NCI-H1694 treated with DMSO at 0.1 percent for 48 hours (cell line): Measurements from ENCODE around the gene CSNK1A1.
"Not testable (repeated sequence)": the region's sequence is repeated elsewhere in the genome, so short reads cannot be mapped to it uniquely, and the experiment has no call there.

Experiments
- DNase-seq: peaks from one replicate; lab custom pipeline; 2025; lab: John Stamatoyannopoulos, UW

Gene CSNK1A1

GRCh38 chr5:149490599-149491485 is 60.4 kb downstream of the CSNK1A1 start:
- no peak for DNase-seq

GRCh38 chr5:149489605-149490037 is 61.6 kb downstream of the CSNK1A1 start:
- DNase-seq = no peak

- DNase-seq = no peak
Observed at GRCh38 chr5:149488645-149489306, 62.5 kb downstream of the CSNK1A1 start.

DNA sequence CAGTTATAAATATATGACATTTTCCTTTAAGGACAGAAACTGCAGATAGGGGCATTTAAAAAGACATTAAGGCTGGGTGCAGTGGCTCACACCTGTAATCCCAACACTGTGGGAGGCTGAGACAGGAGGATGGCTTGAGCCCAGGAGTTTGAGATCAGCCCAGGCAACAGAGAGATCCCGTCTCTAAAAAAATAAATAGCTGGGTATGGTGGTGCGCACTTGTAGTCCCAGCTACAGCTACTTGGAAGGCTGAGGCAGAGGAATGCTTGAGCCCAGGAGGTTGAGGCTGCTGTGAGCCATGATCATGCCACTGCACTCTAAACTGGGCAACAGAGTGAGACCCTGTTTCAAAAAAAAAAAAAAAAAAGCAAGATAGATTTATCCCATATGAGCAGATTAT is 63.6 kb downstream of the CSNK1A1 start:
- DNase-seq = no peak

- DNase-seq = no peak
Observed at GRCh38 chr5:149486726-149487635, 64.3 kb downstream of the CSNK1A1 start.

DNA sequence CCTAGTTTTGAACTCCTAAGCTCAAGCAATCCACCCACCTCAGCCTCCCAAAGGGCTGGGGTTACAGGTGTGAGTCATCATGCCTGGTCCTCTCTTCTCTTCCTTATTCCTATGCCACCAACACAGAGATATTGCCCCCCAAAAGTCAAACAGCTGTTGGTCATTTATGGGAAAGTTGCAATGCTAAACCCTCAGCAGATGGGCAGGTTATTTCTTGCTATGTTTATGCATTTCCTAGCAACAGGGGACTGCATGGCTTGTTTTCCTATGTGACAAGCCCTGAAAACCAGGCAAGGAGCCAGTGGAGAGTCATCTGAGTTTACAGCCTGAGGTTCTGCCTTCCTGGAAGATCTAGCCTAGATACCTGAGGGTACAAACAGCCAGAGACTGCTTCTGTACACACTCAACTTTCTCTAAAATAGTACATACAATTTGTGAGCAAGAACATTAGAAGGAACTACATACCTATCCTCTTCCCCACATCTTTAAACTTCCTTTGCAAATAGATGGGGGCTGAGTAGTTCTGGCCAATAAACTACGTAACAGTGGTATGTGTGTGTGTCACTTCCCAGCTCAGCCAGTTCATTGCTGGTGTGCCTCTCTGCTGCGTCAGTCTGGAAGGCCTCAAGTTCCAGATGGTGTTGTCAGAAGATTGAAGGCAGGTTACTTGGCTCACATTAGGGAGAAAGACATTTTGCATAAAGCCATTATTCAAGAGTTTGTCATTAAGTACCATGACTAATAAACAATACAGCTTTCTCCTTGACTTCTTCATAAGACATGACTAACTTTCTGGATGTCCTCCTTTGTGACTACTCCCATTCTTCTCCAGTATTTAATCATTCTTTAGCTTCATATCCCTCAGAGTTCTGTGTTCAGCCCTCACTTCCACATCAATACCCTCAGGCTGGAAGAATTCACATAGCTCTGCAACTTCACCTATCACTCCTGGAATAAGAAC is 65.3 kb downstream of the CSNK1A1 start:
- DNase-seq = peak; percentile 68

DNA sequence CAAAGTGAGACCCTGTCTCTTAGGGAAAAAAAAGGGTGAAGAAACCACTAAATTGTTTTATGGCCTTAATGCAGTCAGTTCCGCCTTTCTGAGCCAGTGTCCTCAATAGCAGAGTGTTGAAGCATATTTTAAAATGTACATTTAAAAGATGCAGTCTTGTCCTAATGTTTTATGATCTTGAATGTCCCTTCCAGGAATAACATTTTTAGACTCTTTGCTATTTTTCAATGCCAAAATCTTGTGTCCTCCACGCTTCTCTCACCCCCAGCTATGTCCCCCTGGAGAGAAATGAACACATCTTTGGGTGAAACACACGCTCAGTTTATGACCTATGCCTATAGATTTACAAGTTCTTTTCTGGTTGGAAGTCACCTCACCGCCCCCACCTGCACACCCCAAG is 69.8 kb downstream of the CSNK1A1 start:
- DNase-seq = no peak

GRCh38 chr5:149478761-149479160 is 72.5 kb downstream of the CSNK1A1 start:
- no peak for DNase-seq

- DNase-seq = no peak
Observed at GRCh38 chr5:149475777-149476176, 75.5 kb downstream of the CSNK1A1 start.

DNA sequence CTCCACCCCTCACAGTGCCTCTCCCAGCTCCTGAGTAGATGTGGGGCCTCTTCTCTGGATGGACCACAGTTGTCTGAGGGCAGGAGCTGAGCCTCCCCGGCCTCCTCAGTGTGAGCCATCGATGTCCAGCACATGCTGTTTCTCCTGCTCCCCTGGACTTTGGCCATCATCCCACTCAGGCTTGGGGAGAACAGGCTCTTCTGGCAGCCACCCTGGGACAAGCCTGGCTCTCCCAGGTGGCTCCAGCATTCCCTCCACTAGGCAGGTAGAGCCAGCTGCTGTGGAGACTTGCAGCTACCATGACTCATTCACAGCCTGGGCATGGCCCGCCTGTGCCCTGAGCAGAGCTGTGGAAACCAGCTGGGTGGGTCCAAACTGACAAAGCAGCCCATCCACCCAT is 77.0 kb downstream of the CSNK1A1 start:
- DNase-seq = no peak

DNA sequence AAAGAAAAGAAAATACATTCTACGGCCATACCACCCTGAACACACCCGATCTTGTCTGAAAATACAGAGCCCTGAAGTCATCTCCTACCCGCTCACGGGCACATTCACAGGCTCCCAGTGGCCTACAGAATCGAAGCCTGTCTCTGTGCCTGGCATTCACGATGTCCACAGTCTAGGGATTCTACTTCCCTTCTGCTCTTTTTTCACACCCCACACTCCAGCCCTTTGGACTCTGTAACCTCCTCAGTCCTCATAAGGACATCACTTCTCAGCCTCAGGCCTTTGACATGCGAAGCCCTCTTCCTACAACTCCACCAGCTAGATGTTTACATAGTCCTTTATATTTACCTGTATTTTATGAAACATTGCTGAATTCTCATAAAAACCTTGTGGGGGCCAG is 77.8 kb downstream of the CSNK1A1 start:
- DNase-seq = no peak

DNA sequence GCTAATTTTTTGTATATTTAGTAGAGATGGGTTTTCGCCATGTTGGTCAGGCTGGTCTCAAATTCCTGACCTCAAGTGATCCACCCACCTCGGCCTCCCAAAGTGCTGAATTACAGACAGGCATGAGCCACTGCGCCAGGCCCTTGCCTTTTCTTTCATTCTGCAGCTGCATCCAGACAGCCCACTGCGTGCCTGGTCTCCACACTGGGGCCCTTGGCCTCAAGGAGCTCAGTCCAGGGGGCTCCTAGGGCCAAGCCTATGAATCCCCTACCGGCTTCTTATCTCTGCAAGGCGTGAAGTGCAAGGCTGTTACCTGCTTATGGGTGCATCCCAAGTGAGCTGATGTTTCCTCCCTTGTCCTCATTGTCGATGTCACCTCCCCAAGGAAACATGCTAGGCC is 78.8 kb downstream of the CSNK1A1 start:
- DNase-seq = no peak

DNA sequence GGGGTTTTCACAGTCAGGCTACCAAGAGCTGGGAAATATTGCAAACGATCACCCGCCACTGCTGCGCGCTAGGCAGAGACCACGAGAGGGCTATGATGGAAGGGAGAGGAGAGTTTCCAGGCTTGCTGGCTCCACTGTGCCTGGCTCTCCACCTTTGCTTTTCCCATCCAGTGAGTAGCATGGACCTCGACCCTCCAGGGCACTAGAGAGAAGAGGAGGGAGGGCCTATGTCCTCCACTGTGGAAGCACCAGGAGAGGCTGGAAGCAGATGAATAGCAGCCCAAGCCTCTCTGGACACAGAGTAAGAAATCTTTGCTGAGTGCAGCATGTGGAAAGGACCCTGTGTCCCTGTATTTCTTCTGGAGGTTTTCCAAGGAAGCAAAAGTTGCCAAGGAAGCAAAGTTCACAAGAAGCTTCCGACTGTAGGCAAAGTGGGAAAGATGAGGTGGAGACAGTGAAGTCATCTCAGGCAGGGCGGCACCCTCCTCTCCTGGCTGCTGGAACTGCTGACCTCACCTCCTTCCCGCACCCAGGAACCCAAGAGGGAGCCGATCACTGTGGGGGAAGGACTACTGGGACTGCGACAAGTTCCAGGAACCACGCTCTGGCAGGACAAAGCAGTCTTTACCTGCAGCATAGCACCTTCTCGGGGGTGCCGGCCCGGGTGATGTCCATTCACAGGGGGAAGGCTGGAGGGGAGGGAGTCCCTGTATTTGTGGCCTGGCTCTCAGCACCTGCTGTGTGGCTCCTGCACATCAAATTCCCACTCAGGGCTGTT is 79.6 kb downstream of the CSNK1A1 start:
- DNase-seq = no peak

- DNase-seq = no peak
Observed at GRCh38 chr5:149470942-149471341, 80.3 kb downstream of the CSNK1A1 start.

DNA sequence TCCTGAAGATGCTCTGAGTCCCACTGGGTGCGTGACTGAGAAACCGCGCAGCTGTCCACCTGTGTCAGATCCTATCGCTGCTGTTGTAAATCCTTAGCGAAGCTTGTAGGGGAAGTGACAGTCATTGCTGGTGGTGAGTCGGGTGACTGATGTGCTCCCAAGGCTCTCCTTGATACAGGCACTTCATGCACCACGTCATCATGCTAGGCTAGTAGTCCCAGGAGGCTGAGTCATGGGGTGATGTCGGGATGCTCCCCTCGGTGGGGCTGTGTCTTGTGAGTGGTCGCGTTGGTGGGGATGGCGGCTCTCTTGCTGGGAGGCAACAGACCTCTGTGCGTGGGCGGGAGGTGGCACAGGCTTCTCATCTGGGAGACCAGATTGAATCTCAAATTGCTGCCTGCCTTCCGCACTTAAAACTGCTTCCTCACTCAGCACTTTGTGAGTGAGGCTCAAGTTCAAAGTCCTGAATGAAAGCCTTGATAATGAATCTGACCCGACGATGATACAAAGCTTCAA is 84.7 kb downstream of the CSNK1A1 start:
- DNase-seq = no peak

DNA sequence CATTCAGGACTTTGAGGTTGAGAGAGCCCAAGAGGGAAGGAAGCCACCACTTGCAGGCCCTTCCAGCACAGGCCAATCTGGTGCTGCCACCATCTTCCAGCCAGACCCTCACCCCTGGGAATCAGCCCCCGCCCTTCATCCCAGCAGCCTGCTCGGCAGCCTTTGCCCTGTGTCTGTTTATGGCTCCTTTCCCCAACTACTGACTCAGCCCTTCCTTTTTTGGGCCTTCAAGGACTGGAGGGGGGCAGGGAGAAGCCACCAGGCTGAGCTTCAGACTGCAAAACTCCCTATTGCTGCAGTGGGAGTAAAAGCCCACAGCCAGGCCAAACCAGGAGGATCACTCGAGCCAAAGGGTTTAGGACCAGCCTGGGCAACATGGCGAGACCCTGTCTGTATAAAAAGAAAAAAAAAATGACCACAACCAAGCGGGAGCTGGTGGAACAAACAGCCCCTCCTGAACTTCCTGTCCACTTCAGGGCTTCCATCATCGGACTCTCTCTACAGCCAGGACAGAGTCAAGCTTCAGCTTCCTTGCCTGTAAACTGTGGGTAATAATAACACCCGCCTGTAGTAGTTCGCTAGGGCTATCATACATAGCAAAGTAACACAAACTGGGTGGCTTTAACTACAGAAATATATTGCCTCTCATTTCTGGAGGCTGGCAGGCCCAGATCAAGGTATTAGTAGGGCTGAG is 86.3 kb downstream of the CSNK1A1 start:
- no peak for DNase-seq

DNA sequence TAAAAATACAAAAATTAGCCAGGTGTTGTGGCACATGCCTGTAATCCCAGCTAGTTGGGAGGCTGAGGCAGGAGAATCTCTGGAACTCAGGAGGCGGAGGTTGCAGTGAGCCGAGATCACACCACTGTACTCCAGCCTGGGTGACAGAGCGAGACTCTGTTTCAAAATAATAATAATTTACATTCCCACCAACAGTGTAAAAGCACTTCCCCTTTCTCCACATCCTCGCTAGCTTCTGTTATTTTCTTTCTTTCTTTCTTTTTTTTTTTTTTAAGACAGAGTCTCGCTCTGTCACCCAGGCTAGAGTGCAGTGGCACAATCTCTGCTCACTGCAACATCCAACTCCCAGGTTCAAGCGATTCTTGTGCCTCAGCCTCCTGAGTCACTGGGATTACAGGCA is 89.3 kb downstream of the CSNK1A1 start:
- not testable (repeated sequence) for DNase-seq

DNA sequence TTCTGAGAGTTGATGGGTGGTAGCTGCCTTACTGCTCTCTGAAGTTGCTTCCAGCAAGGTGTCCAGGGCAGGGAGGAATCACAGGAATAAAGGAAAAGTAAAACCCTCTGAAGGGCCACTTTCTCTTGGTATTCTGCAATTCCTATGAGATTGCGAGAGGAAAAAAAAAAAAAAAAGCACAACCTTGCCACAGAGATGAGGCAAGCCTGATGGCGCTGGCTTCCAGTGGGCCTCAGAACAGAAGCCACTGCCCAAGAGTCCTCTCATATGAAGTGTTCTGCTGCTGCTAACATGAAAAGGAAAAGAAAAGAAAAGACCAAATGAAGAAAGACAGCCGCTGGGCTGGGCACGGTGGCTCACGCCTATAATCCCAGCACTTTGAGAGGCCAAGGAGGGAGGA is 91.3 kb downstream of the CSNK1A1 start:
- DNase-seq = no peak

DNA sequence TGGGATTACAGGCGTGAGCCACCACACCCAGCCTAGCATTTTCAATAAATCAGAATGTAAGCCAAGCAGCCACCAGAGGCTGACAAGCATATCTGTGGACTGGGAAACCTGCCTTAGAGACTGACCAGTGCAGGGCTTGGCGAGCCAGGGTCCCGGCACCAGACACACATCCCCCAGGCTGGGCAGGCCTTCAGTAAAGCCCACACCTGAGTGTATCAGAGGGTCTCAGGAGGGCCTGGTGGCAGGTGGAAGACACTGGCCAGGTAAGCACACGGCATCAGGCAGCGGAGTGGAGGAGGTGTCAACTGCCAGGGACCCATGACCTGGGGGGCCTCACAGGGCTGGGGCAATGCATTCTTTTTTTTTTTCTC is 93.9 kb downstream of the CSNK1A1 start:
- DNase-seq = no peak
